GM06990 (cell line): ENCODE measurements around the gene IL17RE.

Experiments
- DNase-seq: peaks from one replicate; pipeline ENCODE4 v3.0.0-alpha.2; 2011; ENCODE audit not compliant: insufficient read length; ENCODE audit errors: extremely low read depth
- H3K27me3 ChIP-seq: replicated peaks from 2 replicates; pipeline ENCODE4 v1.6.0; 2011; ENCODE audit warnings: low read length; ENCODE audit not compliant: control insufficient read depth, insufficient read depth
- H3K36me3 ChIP-seq: 2 replicates; pipeline ENCODE4 v1.5.1; 2011; ENCODE audit warnings: low read length; ENCODE audit not compliant: control insufficient read depth, insufficient read depth
- H3K4me3 ChIP-seq: replicated peaks from 2 replicates; pipeline ENCODE4 v1.5.1; 2011; ENCODE audit warnings: low read depth, mild to moderate bottlenecking, control low read depth, low read length
- TF ChIP-seq, protein P1 (sequence below): IDR thresholded peaks from 2 replicates; pipeline ENCODE4 v1.5.1; 2011; ENCODE audit warnings: low read length, control low read depth, mild to moderate bottlenecking, inconsistent platforms; ENCODE audit not compliant: insufficient read depth, poor library complexity, severe bottlenecking

Gene IL17RE

DNA sequence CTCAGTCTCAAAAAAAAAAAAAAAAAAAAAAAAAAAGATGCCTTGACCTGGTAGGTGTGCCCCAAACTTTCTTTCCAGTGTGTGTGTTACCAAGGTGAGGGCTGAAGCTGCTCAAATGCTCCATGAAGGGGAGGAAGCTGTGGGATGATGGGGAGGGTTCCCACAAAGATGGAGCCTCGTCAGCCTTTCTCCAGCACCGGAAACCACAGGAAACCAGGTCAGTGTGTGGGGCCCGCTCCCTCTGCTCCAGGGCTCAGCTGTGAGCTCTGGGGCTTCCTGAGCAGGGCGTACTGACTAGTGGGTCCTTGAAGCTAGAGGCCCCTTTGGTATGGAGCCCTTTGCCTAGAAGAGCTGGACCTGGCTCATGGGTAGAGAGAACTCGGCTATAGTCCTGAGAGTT lies 681 bp upstream of the IL17RE start:
- no peaks in the 10 kb centered on the region for H3K27me3 ChIP-seq
- no peak overlapping the region for H3K4me3 ChIP-seq
- DNase-seq = no peak
- H3K36me3 ChIP-seq = no peaks in the 10 kb centered on the region; the same call in 1 of the 2 replicates
- TF ChIP-seq, protein P1, sequence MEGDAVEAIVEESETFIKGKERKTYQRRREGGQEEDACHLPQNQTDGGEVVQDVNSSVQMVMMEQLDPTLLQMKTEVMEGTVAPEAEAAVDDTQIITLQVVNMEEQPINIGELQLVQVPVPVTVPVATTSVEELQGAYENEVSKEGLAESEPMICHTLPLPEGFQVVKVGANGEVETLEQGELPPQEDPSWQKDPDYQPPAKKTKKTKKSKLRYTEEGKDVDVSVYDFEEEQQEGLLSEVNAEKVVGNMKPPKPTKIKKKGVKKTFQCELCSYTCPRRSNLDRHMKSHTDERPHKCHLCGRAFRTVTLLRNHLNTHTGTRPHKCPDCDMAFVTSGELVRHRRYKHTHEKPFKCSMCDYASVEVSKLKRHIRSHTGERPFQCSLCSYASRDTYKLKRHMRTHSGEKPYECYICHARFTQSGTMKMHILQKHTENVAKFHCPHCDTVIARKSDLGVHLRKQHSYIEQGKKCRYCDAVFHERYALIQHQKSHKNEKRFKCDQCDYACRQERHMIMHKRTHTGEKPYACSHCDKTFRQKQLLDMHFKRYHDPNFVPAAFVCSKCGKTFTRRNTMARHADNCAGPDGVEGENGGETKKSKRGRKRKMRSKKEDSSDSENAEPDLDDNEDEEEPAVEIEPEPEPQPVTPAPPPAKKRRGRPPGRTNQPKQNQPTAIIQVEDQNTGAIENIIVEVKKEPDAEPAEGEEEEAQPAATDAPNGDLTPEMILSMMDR = no peak

DNA sequence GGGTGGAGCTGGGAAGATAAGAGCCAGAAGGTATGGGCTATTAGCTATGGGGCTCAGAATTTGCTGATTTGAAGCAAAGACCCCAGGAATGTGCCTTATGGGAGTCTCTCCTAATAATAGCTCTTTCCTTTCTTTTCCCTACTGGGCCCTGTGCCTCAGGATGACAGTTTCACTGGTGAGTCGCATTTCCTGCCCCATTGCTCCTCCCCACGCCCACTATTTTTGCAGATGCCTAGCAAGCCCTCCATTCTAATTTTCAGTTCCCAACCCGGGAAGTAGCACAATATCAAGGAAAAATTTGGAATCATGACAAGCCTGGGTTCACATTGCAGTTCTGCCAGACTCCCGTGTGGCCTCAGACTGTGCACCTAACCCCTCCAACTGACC lies 583 bp downstream of the IL17RE start:
- Histone ChIP-seq H3K36me3 (no peaks in the 10 kb centered on the region; the same call in 1 of the 2 replicates), H3K4me3 (no peak overlapping the region), H3K27me3 (no peaks in the 10 kb centered on the region)
- DNase-seq = no peak
- TF ChIP-seq, protein P1 = no peak

DNA sequence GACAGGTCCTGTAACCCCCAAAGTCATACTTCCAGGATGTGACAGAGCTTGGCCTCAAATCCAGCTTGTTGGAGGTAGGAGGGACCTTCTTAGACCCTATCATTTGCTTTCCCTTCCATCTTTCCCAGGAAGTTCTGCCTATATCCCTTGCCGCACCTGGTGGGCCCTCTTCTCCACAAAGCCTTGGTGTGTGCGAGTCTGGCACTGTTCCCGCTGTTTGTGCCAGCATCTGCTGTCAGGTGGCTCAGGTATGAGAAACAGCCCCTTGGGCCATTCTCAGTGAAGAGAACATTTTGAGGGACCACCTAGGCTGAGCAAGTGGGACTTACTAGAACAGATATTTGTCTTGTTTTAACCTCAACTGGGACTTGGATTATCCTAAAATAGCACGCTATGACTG lies 1.3 kb downstream of the IL17RE start:
- H3K36me3 ChIP-seq = no peaks in the 10 kb centered on the region
- no peaks in the 10 kb centered on the region for H3K27me3 ChIP-seq
- TF ChIP-seq, protein P1 = no peak
- no peak overlapping the region for H3K4me3 ChIP-seq
- no peak for DNase-seq

DNA sequence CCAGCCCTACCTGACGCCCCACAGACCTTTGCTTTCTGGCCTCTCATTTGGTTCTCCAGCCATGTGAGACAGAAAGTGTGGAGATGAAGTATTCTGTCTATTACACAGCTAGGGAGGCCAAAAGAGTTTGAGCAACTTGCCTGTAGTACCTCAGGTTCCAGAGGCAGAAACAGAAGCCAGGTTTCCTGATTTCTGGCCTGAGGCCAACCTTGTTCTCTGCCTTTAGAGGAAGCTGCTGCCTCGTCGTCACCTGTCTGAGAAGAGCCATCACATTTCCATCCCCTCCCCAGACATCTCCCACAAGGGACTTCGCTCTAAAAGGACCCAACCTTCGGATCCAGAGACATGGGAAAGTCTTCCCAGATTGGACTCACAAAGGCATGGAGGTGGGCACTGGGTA lies 3.8 kb downstream of the IL17RE start:
- DNase-seq = no peak
- H3K27me3 ChIP-seq = no peaks in the 10 kb centered on the region
- no peaks in the 10 kb centered on the region for H3K36me3 ChIP-seq
- H3K4me3 ChIP-seq = no peak overlapping the region
- TF ChIP-seq, protein P1 = no peak

DNA sequence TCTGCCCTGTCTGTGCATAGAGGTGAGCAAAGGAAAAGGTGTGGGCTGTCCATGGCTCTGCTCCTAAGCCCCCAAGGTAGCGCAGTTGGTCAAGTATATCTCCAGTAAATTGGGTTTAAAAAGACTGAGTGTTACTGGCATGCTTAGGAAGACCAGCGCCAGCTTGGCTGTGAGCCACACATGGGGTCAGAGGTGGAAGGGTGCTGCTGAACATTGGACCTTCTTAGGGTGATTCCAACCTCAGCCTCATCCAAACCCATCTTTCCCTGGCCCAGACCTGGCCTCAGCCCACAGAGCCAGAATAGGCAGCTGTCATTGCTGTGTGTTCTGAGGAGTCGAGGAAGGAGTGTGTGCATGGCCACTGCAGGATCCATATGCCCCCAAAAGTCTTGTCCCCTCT lies 5.6 kb downstream of the IL17RE start:
- no peaks in the 10 kb centered on the region for H3K27me3 ChIP-seq
- no peaks in the 10 kb centered on the region for H3K36me3 ChIP-seq
- TF ChIP-seq, protein P1 = no peak
- no peak for DNase-seq
- H3K4me3 ChIP-seq = no peak overlapping the region
